ENCODE data around the gene MXRA8.

MXRA8 gene

DNA sequence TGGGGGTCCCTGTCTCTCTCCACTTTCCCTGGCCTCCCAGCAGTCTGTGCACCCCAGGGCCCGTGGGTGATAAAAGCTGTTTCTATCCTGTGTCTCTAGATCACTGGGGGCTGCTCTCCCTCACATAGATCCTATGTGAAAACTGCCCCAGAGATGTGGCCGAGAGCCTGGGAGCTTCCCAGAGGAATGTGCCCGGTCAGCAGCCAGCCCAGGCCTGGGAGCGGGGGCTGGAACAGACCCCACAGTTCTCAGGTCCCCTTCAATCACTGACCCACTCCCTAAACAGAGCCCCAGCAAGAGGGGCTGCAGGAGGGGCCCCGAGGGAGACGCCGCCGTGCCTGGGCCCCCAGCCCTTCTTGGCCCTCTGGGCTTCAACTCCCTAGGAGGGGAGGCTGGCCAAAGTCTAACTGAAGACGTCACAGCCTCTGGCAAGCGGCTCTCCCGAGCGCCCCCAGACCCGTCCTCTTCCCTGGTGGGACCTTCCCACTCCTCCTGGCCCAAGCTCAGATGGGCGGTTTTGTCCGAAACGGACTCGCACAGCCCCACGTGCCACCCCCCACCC lies 403 bp downstream of the MXRA8 start:
- no peak overlapping the region for H3K4me3 ChIP-seq (ENCODE audit: low read depth, low read length)
- peaks cover 19% of the 10 kb centered on the region for H3K4me1 ChIP-seq

DNA sequence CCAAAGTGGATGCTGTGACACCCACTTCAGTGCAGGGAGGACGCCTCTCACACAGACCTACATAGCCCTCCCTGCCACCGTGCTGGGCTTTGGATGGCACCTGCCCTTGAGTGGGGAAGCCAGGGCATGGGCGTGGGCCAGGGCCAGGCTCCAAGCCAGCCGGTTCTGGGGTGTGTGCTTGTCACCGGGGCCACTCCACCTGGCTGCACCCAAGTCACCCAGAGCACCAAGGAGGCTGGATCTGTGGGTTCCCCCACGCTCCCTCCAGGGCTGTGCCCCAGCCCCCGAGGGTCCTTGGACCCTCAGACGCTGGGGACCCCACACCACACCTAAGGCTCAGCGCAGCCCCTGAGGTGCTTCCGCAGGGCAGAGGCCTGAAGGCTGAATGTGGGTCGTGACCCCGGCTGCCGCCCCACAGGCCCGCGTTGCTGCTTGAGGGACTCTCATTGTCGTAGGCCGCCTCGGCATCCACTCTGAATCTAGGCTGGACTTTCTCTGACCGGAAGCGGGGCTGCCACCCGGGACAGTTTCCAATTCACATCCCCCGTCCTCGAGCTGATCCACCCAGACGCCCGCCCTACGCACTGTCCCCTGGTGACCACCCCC lies 1.5 kb downstream of the MXRA8 start:
- DNase-seq: peak; percentile 15
- no peak overlapping the region for H3K4me3 ChIP-seq (ENCODE audit: low read depth, low read length)
- TF ChIP-seq, protein P1, sequence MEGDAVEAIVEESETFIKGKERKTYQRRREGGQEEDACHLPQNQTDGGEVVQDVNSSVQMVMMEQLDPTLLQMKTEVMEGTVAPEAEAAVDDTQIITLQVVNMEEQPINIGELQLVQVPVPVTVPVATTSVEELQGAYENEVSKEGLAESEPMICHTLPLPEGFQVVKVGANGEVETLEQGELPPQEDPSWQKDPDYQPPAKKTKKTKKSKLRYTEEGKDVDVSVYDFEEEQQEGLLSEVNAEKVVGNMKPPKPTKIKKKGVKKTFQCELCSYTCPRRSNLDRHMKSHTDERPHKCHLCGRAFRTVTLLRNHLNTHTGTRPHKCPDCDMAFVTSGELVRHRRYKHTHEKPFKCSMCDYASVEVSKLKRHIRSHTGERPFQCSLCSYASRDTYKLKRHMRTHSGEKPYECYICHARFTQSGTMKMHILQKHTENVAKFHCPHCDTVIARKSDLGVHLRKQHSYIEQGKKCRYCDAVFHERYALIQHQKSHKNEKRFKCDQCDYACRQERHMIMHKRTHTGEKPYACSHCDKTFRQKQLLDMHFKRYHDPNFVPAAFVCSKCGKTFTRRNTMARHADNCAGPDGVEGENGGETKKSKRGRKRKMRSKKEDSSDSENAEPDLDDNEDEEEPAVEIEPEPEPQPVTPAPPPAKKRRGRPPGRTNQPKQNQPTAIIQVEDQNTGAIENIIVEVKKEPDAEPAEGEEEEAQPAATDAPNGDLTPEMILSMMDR (IDR thresholded peaks at IDR 0.05; ENCODE audit: low read depth, low read length): no peak
- H3K27me3 ChIP-seq: no peaks in the 10 kb centered on the region
- H3K4me1 ChIP-seq: peaks cover 29% of the 10 kb centered on the region
- no peaks in the 10 kb centered on the region for H3K36me3 ChIP-seq
- no peaks in the 10 kb centered on the region for H3K9me3 ChIP-seq

More for the DNA sequence above, 403 bp downstream of the MXRA8 start:
- Histone ChIP-seq H3K36me3 (no peaks in the 10 kb centered on the region), H3K9me3 (no peaks in the 10 kb centered on the region), H3K27me3 (no peaks in the 10 kb centered on the region)
- TF ChIP-seq, protein P1 (IDR thresholded peaks at IDR 0.05; ENCODE audit: low read depth, low read length): no peak
- peak; percentile 11 for DNase-seq

- no peaks in the 10 kb centered on the region for H3K9me3 ChIP-seq
- TF ChIP-seq, protein P1 (IDR thresholded peaks at IDR 0.05; ENCODE audit: low read depth, low read length): no peak
- H3K4me3 ChIP-seq (ENCODE audit: low read depth, low read length): no peak overlapping the region
- no peaks in the 10 kb centered on the region for H3K27me3 ChIP-seq
- peaks cover 34% of the 10 kb centered on the region for H3K4me1 ChIP-seq
- DNase-seq: no peak
- no peaks in the 10 kb centered on the region for H3K36me3 ChIP-seq
Observed at GRCh38 chr1:1356166-1356795, 2.1 kb downstream of the MXRA8 start.

- DNase-seq: peak; percentile 40
- H3K4me3 ChIP-seq (ENCODE audit: low read depth, low read length): no peak overlapping the region
- TF ChIP-seq, protein P1 (IDR thresholded peaks at IDR 0.05; ENCODE audit: low read depth, low read length): no peak
- no peaks in the 10 kb centered on the region for H3K36me3 ChIP-seq
- no peaks in the 10 kb centered on the region for H3K9me3 ChIP-seq
- peaks cover 34% of the 10 kb centered on the region for H3K4me1 ChIP-seq
- no peaks in the 10 kb centered on the region for H3K27me3 ChIP-seq
Observed at GRCh38 chr1:1355416-1355815, 2.9 kb downstream of the MXRA8 start.

DNA sequence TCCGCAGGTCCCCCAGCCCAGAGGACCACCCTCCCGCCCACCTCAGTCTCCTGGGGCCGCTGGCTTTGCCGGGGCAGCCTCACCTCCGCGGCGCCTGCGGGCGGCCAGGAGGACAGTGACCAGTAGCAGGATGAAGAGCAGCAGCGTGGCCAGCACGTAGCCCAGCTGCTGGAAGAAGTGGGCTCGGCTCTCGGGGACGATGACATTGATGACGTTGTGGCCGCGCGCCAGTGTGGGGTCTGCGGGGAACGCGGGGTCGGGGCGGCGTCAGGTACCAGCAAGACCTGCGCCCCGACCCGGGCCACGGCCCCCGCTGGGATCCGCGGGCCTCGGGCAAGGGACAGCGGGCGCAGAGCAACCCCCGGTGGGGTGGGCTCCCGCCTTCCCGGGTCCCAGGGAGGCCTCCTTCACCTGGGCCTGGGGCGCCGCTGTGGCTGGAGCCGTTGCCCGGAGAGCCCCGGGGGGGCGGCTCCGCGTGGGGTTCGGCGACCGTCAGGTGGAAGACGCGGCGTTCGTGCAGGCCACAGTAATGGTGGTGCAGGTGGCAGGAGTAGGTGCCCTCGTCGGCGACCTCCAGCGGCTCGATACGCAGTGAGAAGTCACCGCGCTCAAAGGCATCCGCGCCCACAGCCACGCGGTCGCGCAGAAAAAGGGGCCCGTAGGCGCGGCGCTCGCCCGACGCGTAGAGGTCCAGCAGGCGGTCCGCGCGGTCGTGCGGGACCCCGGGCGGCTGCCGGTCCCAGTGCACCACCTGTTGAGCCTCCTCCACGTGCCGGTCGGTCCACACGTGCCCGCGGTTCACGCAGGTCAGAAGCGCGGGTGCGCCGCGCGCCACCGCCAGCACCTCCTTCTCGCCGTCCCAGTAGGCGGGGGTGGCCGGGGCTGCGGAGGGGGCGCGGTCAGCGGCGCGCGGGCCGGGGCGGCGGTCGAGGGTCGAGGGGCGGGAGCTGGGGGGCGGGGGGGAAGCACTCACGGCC lies 3.8 kb downstream of the MXRA8 start:
- Histone ChIP-seq H3K4me3 (ENCODE audit: low read depth, low read length) (no peak overlapping the region), H3K36me3 (no peaks in the 10 kb centered on the region), H3K27me3 (no peaks in the 10 kb centered on the region), H3K9me3 (no peaks in the 10 kb centered on the region), H3K4me1 (peaks cover 34% of the 10 kb centered on the region)
- DNase-seq: peak; percentile 11
- TF ChIP-seq, protein P1 (IDR thresholded peaks at IDR 0.05; ENCODE audit: low read depth, low read length): no peak

Measured in BE2C (cell line).